NCI-H69 (cell line): Measurements from ENCODE around the gene PARD3.
A peak's percentile ranks its signal among the peaks of the same experiment; 100 is the strongest.
"Not testable (repeated sequence)": the region's sequence is repeated elsewhere in the genome, so short reads cannot be mapped to it uniquely, and the experiment has no call there.

Source experiments
- DNase-seq: peaks from one replicate; lab custom pipeline; 2025; lab: John Stamatoyannopoulos, UW

Gene PARD3

DNA sequence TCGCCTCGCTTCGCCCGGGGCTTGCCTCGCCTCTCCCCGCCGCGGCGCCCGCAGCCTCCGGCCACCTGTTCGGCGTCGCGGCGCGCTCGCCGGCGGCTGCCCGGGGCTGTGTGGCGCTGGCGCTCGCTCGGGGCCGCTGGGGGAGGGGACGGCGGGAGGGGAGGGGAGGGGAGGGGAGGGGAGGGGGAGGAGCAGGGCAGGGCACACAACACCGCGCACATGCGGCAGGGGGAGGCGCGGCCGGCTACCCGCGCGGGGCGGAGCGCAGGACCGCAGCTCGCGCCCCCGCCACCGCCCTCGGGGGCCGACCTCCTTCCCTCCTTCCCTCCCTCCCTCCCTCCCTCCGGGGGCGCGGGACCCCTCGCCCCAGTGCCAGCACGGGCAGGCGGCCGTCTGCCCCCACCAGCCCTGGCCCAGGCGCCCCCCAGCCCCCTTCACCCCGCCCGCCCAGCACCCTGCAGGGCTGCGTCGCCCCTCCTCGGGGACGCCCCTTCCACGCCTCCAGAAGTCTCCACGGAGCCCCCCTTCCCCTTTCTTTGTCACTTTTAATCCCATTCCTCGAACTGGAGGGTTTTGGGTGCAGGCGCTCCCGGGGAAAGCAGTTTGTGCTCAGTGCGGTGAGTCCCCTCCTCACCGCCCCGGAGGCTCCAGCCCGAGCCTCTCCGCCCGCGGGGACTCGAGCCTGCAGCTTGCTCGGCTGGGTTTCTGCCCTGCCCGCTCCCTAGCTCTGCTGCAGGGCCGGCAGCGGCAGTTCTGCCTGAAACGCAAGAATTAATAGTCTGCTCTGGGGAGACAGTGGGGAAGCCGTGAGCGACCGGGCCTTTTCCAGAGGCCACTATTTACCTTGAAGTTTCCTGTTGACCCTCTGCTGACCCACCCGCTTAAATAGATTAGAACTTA, at the start of gene PARD3:
TSS of gene PARD3 (minus strand) at position 112 of the 900 bp plus-strand sequence. CDS start 301 bp downstream, outside the sequence.
- DNase-seq = peak; percentile 88

DNA sequence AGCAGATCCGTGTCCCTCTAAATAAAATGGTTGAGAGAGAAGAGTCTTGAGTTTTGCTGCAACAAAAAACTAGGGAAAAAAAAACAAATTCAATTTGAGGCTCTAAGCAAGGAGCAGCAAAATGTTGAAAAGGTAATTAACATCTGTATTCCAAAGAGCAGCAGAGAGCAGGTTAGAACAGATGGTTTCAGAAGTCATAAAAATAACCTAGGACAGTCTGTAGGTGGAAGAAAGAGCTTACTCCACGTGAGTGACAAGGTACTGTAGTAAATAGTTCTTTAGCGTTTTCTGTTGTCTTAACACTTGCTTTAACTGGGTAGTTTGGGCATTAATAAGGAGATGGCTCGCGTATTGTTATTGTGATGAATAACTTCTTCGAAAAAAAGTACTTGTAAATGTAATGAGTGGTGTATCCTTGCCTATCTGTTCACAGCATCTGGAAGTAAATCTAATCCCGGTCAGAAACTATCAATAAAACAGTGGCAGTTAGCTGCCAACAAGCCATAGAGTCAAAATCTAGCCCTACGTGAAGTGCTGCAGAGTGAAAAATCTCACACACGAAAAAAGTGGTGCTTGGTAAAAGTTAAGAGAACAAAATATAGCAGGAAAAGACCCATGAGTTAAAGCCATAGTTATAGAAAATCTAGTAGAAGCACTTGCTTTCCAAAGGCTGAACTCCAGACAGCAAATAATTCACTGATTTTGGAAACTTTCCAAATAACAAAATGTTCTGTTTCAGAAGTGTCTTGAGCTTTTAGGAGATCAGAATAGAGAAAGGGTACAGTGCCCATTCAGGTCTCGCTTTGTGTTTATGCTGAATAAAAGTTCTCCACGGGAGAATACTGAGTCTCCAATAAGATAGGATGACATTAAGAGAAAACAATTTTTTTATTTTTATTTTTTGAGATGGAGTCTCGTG, 49.3 kb upstream of the PARD3 start:
- peak; percentile 34 for DNase-seq

DNA sequence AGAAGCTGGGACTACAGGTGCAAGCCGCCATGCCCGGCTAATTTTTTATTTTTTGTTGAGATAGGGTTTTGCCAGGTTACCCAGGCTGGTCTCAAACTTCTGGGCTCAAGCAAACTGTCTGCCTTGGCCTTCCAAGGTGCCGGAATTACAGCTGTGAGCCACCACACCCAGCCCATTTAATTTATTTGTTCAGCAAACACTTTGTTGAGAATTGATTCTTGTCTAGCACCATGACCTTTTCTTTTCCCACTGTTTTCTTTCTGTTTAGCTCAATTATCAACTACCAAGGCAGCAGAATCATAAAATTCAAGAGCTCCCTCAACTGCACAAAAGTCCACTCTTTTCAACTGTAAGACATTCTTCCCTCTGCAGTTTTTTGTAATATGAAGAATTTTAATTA, 47.8 kb upstream of the PARD3 start:
- peak; percentile 87 for DNase-seq

DNA sequence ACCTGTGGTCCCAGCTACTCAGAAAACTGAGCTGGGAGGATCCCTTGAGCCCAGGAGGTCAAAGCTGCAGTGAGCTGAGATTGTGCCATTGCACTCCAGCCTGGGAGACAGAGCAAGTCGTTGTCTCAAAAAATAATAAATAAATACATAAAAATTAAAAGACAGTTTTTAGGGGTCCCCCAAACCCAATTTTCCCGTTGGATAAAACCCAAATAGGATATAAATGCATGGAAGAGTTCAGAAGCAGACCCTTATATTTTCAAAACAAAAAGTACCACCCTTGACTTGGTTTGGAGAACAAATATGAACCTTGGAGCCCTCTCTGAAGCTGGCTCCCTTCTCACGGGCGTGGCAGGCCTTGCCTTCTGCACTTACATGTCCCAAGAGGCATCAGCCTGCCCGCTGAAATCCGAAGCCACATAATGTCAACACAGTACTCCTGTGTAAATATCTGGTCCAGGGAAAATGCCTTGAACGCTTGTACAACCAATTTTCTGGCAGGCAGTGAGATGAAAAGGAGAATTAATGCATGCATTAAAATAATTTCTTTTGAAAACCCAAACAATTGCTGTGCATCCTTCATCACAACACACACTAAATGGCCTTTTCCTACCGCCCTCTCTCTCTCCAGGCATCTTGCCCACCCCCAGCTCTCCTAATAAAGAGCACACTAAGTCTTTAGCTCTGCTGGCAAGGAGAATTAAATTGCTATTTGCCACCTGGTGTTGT, 46.4 kb upstream of the PARD3 start:
- DNase-seq = peak; percentile 96

DNA sequence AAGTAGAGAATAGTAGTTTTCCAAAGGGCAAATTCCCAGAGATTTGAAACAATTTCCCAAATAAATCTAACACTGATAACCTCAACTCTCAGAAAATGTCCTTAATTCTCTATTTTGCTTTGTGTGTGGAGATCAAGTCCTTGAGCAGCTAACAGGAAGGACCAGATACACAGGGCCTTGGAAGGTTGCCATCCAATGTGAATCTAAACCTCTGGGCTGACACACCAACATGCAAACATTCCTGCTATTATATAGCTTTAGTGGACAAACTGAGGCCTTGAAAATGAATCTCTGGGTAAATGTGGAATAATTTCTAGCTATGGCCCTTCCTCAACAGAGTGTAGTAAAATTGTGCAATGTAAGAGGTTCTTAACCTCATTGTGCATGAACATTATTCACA, 44.1 kb upstream of the PARD3 start:
- peak; percentile 43 for DNase-seq

DNA sequence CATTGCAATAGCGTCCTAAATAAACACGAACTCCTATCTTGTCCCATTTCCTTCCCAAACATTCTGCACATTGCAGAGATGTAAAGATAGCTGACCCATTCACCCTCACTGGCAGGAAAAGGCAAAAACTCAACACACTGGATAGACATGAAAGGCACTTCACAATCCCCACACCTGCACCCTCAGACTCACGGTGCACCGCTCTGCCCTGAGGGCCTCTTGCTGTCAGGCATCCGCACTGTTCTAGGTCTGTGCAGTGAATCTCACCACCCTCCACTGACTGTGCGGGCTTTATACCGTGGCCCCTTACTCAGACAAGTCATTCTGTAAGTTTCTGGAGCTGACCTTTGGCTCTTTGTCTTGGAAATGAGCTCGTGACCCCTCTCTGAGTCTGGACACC, 42.9 kb upstream of the PARD3 start:
- DNase-seq = no peak

DNA sequence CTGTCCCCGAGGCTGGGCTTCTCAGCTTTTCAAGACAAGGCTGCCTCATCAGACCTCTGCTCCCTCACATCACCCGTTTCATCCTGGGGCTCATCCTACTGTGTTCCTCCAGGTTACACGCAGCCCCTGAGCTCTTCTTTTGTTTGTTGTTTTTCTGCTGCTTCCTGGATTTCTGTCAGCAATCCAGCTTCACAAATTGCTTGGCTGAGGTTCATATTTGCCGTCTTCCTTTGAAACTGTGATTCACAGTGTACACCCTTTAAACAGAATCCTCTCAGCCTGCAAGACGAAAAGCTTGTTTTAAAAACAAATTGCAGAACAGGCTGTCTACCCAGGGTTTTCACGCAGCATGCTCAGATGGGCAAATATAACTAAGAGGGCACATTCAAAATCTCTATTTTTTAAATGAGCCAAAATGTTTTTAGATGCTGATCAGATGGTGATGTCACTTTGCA, 39.1 kb upstream of the PARD3 start:
- DNase-seq = peak; percentile 65

DNA sequence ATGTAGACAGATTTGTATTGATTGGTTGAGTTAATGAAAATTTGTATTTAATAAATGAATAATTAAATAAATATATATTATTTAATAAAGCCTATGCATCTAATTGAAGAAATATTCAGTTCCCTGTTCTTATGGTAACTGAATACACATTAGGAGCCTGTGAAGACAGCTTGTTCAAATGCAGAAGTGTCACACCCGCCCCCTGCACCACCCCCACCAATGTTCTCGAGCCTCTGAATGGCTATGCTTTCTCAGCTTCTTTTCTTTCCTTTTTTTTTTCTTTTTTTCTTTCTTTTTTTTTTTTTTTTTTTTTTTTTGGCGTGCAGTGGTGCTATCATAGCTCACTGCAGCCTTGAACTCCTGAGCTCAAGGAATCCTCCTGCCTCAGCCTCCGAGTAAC, 38.3 kb upstream of the PARD3 start:
- DNase-seq = no peak

DNA sequence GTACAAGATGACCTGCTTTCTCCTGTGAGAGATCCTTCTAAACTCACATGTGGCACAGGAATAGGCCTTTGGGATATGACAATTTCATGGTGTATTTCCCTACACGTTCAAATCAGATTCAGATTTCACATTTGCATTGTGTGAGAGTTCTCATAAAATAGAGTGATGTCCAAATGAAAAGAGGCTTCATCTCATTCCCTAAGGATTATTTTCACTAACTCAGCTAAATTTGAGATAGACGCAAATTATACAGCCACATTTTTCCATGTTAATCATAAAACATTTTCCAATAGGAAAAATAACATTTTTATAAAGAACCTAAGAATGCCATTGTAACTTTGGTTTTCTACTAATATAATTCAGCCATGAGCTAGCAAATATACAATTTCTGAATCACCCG, 35.5 kb upstream of the PARD3 start:
- no peak for DNase-seq

DNA sequence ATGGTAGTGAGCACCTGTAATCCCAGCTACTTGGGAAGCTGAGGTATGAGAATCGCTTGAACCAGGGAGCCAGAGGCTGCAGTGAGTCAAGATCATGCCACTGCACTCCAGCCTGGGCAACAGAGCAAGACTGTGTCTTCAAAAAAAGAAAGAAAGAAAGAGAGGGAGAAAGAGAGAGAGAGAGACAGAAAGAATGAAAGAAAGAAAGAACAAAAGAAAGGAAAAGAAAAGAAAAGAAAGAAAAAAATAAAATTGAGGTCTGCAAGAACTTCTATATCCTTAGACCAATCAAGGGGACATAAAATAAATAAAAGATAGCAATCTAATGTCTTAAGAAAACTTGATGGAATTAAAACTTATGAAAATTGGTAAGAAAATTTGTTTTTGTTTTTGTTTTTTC, 34.9 kb upstream of the PARD3 start:
- no peak for DNase-seq

DNA sequence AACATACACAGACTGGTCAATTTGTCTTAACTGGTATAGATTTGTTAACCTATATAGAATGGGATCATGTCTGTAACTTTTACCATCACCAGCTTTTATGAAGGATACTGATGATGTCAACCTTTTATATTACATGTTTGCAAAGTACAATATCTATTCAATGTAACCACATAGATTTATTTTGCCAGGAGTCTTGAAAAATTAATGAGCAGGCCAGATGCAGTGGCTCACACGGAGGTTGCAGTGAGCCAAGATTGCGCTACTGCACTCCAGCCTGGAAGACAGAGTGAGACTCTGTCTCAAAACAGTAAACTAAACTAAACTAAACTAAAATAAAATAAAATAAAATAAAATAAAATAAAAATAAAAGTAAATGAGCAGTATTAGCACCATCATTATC, 30.0 kb upstream of the PARD3 start:
- DNase-seq = no peak

DNA sequence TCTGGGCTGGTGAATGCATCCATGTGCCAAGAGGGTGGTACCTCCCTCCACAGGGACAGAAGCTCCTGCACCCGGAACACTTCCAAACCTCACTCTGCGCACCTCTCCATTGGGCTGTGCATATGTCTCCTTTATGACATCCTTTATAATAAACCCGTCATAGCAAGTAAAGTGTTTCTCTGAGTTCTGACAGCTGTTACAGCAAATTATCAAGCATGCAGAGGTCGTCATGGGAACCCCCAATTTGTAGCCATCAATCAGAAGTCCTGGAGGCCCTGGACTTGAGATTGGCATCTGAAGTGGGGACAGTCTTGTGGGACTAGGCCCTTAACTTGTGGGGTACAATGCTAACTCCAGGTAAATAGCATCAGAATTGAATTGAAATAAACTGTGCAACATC, 29.4 kb upstream of the PARD3 start:
- peak; percentile 13 for DNase-seq

DNA sequence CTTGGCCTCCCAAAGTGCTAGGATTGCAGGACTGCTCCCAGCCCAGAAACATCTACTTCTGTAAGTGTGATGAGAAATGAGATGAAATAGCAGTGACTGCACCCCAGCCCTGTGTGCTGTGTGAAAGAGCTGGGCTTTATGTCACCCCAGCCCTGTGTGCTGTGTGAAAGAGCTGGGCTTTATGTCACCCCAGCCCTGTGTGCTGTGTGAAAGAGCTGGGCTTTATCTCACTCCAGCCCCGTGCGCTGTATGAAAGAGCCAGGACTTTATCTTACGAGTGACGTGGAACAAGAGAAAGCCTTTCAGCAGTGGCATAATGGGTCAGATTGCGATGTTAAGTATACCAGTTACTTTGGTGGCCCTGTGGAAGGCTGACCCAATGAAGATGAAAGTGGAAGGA, 28.4 kb upstream of the PARD3 start:
- not testable (repeated sequence) for DNase-seq

DNA sequence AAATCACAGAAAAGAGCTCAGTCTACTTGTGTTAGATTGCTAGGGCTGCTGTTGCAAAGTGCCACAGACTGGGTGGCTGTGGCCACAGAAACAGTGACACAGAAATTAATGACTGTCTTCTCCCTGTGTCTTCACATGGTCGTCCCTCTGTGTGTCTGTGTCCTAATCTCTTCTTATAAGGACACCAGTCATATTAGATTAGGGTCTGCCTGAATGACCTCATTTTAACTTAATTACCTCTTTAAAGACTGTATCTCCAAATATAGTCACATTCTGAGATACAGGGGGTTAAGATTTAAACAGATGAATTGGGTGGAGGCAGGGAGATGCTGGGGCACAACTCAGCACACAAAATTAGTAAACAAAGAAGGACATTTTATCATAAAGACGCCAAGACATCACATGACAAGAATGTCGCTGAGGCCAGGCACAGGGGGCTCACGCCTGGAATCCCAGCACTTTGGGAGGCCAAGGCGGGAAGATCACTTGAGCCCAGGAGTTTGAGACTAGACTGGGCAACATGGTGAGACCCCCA, 23.3 kb upstream of the PARD3 start:
- no peak for DNase-seq

DNA sequence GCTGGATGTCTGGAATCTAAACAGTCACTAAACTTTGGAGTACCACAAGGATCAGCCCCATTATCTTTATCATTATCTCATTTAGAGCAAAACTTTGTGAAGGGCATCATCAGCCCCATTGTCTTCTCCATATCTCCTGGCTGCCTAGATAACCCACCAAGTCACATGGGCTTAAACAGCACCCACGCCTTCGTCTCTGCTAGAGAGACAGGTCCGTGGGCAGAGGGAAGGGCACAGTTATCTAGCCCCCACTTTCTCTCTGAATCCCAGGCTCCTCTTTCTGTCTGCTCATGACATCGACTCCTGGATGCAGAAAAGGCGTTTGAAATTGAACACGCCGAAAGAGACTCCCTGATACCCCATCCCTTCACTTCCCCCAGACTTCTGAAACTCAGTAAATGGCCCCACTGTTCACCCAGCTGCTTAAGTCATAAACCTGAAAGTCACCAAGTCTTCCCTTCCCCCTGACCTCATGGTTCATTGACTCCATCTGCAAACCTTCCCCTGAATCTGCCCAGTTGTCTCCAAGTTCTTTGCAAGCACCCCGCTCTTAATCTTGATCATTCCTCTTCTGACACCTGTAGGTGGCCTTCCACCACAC, 20.9 kb upstream of the PARD3 start:
- DNase-seq = no peak

DNA sequence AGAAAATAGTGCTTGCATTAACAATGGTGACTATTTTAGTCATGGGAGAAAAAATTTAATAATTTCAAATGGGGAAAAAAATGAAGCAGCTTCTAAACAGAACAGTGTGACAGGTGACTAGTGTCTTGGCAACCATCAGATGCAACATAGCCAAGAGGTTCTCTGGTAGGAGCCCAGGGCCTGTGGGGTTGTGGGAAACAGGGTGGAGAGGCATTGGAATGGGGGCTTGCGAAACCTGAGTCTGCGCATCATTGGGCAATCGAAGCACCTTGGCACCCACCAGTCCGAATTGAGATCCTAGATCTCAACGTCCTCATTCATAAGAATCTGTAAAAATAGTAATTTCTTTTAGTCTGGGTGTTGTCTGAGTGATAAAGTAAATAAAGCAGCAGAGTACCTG, 19.2 kb upstream of the PARD3 start:
- no peak for DNase-seq

DNA sequence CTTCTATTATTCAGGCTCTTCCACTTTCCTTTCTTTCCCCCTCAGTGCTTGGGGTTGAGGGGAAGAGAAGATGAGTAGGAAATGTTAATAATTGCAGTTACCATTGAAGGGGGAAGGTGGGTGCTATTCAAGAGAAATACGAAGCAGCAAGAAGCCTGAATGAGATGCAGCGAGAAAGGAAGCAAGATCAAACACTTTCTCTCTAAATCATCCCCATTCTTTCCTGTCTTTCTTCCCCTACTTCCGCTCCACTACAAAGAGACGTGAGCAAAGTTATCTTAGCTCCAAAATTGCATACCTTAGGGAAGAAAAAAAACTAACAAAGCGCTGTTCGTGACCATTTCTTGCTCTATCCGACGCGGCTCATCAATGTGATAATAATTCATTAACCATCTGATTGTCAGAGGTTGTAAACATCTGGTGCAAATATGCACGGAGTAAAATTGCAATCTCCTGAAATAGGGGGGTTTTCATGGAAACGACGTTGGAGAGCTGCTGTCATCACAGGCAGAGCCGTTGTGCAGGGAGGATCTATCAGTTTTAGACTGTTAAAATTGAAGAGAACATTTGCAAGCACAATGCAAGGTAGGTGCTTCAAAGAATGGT, 15.2 kb upstream of the PARD3 start:
- DNase-seq = no peak

DNA sequence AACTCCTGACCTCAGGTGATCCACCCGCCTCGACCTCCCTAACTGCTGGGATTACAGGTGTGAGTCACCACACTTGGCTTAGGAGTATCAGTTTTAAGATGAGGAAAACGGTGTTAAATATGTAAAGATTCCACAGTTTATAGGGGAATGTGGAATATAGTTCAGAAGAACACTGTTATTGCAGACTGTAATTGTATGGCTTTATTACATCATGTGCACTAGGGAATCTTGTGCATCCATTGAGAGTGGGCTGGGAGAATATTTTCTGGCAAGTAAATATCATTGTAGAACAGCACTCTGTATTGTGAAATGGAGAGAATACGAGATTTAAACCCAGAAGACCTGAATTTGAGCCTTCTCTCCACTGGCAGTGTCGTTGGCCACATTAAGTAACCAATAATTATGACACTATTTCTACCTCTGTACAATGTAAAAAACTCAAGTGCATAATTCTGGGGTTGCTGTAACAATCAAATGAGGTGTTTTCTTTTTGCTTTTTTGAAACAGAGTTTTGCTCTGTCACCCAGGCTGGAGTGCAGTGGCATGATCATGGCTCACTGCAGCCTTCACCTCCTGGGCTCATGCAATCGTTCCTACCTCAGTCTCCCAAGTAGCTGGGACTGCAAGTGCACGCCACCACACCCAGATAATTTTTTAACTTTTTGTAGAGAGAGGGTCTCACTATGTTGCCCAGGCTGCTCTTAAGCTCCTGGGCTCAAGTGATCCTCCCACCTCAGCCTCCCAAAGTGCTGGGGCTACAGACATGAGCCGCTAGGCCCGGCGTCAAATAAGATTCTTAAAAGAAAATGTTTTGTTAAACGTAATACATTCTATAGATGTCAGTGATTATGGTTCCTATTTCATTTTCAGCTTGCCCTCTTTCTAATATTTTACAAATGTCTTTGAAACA, 12.0 kb upstream of the PARD3 start:
- no peak for DNase-seq

DNA sequence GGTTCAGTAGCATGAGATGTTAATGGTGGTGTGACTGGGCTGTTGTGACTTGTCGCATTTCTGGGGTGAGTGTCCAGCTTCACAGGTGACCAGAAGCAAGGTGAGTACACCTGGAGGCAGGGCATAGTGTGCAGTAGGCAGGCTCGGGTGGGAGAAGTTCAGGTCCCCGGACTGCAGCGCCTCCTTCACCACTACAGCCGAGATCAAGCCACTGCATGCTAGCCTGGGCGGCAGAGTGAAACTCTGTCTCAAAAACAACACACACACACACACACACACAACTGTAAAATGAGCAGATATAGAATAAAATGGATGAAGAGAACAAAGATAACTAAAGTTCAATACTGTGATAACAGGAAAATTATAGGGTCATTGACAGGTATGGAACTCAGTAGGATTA, 11.1 kb upstream of the PARD3 start:
- no peak for DNase-seq

DNA sequence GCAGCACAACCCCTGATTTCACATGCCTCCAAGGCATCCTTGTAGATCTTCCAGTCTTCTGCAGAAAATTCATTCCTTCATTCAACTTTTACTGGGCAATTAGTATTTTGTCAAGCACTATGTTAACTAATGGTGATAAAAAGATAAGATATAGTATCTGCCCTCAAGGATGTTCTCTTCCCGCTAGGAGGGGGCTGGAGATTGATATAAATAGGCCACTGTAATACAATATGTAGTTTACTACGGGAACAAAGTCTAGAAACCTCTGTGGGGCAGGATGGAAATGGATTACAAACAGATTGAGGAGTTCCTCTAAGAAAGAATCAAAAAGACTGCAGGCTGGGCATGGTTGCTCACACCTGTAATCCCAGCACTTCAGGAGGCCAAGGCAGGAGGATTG, 10.3 kb upstream of the PARD3 start:
- DNase-seq = no peak
